Iris pigment epithelial cell (primary cell): ENCODE measurements around the gene PADI4.

ENCODE experiments used
- DNase-seq: peaks from one replicate; pipeline ENCODE4 v3.0.0-alpha.2; 2011; ENCODE audit warnings: low read depth

The PADI4 gene

DNA sequence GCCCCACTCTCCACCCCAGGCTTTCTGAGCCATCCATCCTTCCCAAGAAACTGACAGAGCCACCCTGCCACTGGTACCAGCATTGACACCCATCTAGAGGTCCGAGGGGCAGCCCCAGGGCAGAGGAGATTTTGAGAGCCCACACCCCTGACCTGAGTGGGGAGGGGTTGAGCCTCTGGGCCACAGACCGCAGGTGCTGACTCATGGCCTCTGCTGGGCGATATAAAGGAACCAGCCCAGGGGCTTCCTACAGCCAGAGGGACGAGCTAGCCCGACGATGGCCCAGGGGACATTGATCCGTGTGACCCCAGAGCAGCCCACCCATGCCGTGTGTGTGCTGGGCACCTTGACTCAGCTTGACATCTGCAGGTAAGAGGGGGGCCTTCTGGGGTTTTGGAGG, at the start of gene PADI4:
Gene PADI4, plus strand, starts transcription at position 252 of the 400 bp plus-strand sequence. Its CDS starts 26 bp downstream, at position 278.
- no peak for DNase-seq

GRCh38 chr1:17258758-17259130, 49.3 kb upstream of the PADI4 start:
- DNase-seq, result no peak

DNA sequence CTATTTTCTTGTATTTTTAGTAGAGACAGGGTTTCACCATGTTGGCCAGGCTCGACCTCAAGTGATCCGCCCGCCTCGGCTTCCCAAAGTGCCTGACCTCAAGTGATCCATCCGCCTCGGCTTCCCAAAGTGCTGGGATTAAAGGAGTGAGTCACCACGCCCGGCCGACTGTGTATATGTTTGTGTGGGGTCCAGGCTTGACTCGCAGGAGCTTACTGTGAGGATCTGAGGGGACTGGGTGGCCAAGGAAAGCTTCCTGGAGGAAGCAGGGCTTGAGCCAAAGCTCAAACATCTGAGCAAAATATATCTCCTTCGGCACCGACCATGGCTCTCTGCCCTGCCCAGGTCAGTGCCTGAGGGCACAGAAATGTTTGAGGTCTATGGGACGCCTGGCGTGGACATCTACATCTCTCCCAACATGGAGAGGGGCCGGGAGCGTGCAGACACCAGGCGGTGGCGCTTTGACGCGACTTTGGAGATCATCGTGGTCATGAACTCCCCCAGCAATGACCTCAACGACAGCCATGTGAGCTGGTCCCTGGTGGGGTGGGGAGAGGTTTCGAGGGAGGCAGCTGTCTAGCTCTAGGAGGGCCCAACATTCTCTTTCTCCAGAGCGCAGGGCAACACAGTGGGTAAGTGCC, 48.6 kb upstream of the PADI4 start:
- DNase-seq, result peak; percentile 47

GRCh38 chr1:17260264-17260663, 47.7 kb upstream of the PADI4 start:
- no peak for DNase-seq

DNA sequence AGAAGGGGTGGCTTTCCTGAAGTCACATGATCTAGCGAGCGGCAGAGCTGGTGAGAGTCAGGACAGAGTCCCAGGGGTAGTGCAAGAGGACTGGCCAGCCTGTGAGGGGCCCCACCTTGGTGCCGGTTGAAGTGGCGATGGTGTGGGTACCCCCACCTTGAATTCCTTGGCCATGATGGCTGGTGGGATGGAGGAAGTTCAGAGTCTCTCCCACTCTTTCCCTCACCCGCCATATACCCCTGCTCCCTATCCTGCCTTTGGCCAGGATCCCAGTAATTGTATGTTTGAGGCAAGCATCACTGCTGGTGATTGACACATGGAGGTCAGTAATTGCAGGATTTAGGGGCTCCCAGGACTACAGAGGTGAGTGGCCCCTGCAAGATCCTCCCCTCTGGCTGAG, 47.3 kb upstream of the PADI4 start:
- no peak for DNase-seq

DNA sequence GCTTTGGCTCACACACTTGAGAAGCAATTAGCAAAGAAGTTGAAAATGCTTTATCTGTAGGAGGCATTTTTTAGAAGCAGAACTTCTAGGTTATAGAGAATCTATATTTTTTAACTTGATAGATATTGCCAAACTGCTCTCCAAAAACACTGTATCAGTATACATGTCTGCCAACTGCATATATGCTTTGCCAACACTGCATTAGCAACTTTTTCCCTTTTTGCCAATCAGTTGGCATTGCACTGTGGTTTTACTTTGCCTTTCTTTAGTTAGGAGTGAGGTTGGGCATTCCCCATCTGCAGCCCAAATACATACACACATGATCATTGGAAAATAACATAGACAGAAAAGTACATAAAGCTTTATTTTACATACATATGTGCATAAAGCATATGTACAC, 44.1 kb upstream of the PADI4 start:
- DNase-seq, result no peak

DNA sequence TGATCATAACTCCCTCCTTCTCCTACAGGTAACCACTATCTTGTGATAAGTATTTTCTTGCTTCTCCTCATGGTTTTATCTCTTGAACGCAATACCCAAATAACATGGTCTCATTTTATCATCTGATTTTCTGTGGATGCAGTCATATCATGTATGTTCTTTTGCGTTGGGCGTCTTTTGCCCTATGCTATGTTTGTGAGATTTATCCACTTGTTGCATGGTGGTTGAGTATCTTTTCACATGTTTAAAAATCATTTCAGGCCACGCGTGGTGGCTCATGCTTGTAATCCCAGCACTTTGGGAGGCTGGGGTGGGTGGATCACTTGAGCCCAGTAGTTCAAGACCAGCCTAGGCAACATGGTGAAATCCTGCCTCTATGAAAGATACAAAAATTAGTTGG, 43.5 kb upstream of the PADI4 start:
- DNase-seq, result no peak

- no peak for DNase-seq
Measured at GRCh38 chr1:17265162-17265561, 42.8 kb upstream of the PADI4 start.

DNA sequence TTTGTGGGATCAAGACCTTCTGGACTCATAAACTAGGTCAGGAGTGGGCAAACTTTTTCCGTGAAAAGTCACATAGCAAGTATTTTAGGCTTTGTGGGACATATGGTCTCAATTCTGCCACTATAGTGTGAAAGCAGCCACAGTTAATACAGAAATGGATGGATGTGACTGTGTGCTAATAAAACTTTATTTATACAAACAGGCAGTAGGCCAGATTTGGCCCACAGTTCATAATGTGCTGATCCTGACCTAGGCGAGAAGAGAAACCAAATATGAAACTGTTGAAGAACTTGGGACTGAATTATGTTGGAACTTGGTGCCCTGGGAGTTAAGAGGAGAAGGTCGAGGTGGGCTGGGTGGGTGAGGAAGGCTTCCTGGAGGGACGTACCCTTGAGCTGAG, 42.0 kb upstream of the PADI4 start:
- no peak for DNase-seq

DNA sequence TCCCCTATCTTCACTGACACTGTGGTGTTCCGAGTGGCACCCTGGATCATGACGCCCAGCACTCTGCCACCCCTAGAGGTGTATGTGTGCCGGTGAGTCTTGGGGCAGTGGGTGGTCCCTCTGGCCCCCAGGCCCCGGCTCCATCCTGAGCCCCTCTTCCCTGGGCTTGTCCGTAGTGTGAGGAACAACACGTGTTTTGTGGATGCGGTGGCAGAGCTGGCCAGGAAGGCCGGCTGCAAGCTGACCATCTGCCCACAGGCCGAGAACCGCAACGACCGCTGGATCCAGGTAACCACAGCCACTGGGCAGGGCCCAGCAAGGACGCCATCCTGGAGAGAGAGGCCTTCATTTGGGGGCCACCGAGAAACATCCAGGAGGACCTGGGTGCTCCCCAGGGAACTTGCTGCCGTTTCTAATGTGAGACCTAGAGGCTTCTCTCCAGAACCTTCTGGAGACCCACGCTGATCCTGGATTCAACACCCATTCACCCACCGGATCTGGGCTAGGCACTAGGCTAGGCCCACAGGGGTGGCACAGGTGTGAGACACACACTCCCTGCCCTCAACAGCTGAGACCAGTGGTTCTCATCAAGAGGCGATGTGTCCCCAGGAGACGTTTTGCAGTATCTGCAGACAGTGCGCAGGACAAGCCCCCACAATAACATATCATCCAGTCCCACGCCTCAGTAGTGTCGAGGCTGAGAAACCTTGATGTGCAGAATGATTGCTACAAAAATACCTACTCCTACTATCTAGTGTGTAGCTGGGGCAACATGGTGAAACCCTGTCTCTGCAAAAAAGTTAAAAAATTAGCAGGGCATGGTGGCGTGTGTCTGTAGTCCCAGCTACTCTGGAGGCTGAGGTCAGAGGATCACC, 36.9 kb upstream of the PADI4 start:
- no peak for DNase-seq

DNA sequence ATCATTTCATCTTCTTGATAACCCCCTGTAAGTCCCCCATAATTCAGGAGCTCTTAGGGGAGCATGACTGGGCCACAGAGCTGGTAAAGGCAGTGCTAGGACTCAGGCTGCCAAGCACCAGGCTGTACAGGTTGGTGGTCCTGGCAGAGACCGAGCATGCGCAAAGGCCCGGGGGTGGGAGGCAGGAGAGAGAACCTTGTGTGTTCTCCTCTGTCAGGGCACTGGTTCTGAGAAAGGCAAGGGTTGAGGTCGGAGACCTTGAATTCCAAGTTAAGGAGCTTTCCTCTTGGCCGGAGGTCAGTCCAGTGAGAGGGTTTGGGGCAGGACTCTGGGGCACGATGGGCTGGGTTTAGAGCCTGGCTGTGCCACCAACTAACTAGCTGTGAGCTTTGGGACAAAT, 35.9 kb upstream of the PADI4 start:
- no peak for DNase-seq

DNA sequence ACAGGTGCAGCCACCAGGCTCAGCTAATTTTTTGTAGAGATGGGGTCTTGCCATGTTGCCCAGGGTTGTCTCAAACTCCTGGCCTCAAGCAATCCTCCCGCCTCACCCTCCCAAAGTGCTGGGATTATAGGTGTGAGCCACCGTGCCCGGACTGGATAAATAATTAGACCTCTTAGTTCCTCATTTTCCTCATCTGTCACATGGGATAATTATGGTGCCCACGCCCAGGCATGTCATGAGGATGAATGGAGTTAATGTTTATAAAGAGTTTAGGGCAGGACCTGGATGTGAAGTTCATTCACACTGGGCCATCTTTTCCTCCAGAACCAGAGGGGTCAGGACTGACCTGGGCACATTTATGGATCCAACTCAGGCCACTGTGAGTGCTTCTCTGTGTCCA, 35.4 kb upstream of the PADI4 start:
- DNase-seq, result no peak

DNA sequence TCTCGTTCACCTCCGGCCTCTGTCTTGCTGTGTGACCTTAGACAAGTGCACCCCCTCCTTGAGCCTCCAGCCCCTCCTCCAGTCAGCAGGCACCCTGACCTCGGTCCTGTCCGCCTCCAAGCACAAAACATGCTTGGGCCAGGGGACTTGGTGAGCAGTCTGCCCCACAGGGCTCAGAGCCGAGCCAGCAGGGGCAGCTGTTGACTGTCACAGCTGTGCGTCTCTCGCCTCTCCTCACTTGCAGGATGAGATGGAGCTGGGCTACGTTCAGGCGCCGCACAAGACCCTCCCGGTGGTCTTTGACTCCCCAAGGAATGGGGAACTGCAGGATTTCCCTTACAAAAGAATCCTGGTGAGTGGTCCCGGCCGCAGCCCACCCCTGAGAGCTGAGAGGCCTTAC, 34.9 kb upstream of the PADI4 start:
- DNase-seq, result no peak

DNA sequence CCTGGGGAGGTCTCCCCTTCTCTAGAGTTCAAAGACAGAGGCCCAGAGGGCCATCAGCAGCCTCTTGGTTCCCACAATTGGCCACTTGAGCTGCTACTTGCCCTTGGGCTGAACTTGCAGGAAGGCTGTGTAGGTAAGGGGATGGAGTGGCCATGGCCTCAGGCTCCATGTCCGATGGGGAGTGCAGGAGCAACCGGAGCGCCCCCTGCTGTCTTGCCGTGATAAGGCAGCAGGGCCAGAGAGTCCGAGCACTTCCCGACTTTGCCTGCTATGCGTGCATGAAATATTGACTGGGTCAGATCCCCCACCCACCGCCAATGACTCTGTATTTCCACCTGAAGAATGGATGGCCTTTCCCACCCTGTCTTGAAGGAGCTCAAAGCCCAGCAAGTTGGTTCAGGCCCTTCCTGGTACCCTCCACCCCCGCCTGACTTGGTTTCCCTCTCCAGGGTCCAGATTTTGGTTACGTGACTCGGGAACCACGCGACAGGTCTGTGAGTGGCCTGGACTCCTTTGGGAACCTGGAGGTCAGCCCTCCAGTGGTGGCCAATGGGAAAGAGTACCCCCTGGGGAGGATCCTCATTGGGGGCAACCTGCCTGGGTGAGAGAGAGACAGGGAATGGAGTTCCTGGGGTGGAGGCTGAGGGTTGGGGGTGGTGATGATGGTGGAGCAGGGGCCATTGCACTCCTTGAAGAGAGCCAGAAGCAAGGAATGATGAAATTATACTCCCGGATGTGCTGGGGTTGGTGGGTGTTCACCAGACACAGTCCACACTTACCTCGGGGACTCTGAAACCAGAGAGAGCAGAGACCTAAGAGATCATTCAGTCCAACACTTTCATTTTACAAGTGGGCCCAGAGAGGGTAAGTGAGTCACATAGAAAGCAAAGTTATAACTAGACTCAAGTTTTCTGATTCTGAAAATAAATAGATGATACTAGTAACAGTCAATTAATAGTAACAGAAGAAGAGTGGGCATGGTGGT, 33.5 kb upstream of the PADI4 start:
- DNase-seq, result peak; percentile 52

DNA sequence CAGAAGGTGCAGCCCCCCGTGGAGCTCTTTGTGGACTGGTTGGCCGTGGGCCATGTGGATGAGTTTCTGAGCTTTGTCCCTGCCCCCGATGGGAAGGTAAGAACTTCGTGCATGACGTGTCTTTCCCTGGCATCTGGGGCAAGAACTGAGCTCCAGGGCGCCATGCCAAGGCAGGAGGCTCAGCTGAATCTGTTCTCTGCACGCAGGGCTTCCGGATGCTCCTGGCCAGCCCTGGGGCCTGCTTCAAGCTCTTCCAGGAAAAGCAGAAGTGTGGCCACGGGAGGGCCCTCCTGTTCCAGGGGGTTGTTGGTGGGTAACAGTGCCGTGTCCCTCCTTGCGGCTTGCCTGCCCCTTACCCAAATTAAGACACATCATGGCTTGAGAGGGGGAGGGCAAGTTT, 31.4 kb upstream of the PADI4 start:
- DNase-seq, result peak; percentile 38

DNA sequence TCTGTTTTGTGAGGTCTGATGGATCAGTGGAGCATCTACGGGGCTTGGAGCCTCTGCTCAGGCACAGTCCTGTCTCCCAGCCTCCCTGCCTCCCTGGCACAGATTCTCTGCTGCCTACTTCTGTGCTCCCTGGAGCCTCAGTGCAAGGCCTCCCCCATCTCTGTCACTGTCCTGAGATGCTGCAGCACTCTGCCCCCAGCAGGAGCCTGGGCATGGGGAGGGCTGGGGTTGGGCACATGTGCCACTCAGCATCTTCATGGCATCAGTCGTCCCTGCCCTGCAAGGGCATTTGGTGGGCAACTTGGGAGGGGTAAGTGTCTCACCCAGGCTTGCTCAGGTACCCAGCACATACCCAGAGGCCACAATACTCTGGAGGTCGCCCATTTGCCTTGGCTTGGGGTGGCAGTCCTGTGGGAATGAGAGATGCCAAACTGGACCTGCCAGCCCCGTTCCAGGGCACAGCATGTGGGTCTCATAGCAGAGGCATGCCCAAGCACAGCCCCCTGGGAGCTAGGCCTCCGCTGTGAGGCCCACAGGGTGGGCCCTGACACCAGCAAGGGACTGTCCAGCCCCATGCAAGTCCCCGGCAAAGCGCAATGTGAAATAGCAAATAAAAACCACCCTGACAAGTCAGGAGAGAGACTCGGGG, 30.4 kb upstream of the PADI4 start:
- no peak for DNase-seq

DNA sequence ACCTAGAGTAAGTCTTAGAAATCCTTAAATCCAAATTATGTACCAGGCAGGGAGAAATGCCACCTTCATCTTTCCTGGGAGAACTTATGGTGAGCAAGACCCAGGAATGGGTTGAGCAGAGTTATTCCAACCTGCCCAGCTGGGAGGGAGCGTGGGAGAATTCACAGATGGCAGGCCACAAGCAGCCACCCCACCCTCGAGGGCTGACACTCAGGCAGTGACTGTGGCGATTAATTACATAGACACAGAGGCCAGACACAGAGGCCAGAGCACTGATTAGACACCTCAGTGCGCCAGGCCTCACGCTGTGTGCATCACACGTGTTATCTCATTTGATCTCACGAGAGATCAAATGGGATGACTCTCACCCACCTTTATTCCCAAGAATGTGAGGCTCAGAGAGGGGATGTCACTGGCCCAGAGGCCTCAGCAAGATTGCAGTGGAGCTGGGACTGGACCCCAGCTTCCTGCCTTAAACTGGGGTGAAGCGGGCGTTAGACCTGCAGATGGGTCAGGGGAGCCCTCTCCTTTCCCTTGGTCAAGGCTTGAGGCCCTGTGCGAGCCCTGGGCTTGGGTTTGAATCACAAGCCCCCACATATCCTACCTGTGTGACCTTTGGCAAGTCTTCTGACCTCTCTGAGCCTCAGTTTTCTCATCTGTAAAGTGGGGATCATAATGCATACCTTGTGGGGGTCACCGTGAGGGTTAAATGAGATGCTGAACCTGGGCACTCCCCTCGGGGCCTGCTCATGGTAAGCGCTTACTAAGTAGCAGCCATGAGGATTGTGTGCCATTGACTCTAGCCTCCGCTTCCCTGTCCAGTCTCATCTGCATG, 28.8 kb upstream of the PADI4 start:
- DNase-seq, result no peak

GRCh38 chr1:17280436-17280835, 27.6 kb upstream of the PADI4 start:
- no peak for DNase-seq

DNA sequence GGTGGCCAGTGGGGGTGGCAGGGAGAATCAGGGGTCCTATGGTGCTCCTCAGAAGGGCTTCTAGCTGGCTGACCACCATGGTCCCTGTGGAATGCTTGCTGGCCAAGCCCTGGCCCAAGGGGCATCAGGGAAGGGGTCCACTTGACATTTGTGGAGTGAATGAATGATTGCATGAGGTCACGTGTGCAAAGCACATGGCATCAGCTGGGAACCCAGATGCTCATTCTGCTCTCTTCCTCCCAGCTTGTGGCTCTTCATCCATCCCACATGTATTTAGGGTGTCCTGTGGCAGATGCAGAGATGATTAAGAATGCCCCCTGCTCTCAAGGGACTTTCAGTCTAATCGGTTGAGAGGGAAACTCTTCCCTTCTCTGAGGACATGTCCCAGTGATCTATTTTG, 27.1 kb upstream of the PADI4 start:
- DNase-seq, result no peak

GRCh38 chr1:17281775-17282181, 26.2 kb upstream of the PADI4 start:
- DNase-seq, result no peak

DNA sequence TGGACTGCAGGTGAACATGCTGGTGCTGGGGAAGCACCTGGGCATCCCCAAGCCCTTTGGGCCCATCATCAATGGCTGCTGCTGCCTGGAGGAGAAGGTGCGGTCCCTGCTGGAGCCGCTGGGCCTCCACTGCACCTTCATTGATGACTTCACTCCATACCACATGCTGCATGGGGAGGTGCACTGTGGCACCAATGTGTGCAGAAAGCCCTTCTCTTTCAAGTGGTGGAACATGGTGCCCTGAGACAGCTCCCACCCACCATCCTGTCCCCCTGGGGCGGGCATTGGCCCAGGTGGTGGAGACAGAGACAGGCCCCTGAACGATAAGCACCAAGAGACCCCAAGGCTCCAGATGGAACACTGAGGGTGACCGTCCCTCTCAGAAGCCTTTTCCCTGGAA, 25.2 kb upstream of the PADI4 start:
- no peak for DNase-seq
